Spleen (tissue), 7 donors: Measurements from ENCODE around the gene SPECC1.
"Not testable (repeated sequence)": the region's sequence is repeated elsewhere in the genome, so short reads cannot be mapped to it uniquely, and the experiment has no call there.

Experiments used
- CTCF ChIP-seq, 11 experiments: fragments of 200-600 bp in 7 of 11; fragments of 450-650 bp in 4 of 11; sonication (generic) in 4 of 11; IDR thresholded peaks in 8 of 11; conservative IDR thresholded peaks in 3 of 11; 1 replicate in 7 of 11; 2 replicates in 4 of 11; pipeline versions ENCODE4 v1.4.0 to v1.8.0; 2016 to 2021; ENCODE audit warnings: antibody characterized with exemption in 11 of 11, inconsistent platforms in 4 of 11, mild to moderate bottlenecking in 1 of 11
- POLR2A ChIP-seq, 3 donors: fragments of 450-650 bp; IDR thresholded peaks; one replicate each; pipeline ENCODE4 v1.5.1; 2017; ENCODE audit warnings: antibody characterized with exemption in 3 of 3, mild to moderate bottlenecking in 1 of 3
- POLR2AphosphoS5 ChIP-seq, 3 donors: sonication (generic); formaldehyde crosslinking; IDR thresholded peaks; one replicate each; pipeline ENCODE4 v1.5.1; 2017; ENCODE audit warnings: antibody characterized with exemption in 3 of 3
- donor health status: DM: no; HTN: no; CAD: no; lungs with moderate emphysema.
- donor health status: DM: no; HTN: no; CAD: no.
- donor health status: DM: no; HTN: no; CAD: no.

DNA sequence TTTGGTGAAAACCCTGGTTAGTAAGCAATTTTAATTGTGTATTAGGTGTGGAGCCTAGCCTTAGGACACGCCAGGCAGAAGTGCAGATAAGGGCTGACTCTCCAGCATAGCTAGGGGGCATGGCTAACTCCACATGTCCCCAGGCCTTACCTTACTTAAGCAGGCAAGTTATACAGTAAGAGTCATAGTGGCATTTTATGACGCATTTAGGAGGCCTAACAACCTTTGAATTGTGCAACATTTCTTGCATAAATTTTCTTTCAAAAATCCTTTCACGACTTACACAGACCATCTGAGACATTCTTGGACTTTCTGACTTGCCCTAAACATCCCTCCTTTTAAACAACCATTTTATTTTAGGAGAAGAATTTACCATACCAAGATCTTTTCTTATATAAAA is 187.1 kb downstream of the SPECC1 start:
- TF ChIP-seq CTCF (IDR thresholded peaks at IDR 0.05 in 8 of 11, conservative IDR thresholded peaks at IDR 0.05 in 3 of 11); POLR2AphosphoS5 (IDR thresholded peaks at IDR 0.05); POLR2A (IDR thresholded peaks at IDR 0.05): not testable (repeated sequence)
